Naive thymus-derived CD4-positive, alpha-beta T cell (primary cell): ENCODE data around the gene TSSC4. TPM values are rescaled to one million over a fixed set of nuclear protein-coding genes. Genes with fewer than 3 reads are reported as not detected.

Experiments
- ATAC-seq: fragments of 150-1000 bp; cut with Tn5 transposase; 2 replicates; pipeline ENCODE4 v1.10.0; 2021; ENCODE audit warnings: mild to moderate bottlenecking, moderate library complexity
- CTCF ChIA-PET: fragments of 350-600 bp; sonication (Branson Sonifier 250); formaldehyde crosslinking; loops from one replicate; lab custom pipeline; 2021; ENCODE audit warnings: antibody characterized with exemption; lab: Charles Lee
- POLR2A ChIA-PET: fragments of 350-600 bp; sonication (Branson Sonifier 250); formaldehyde crosslinking; loops from one replicate; lab custom pipeline; 2021; ENCODE audit warnings: antibody characterized with exemption, inconsistent platforms; lab: Charles Lee
- DNase-seq, 9 donors: peaks; one replicate each; pipeline versions ENCODE4 v3.0.0 to v3.0.0-alpha.2; 2020 to 2022; ENCODE audit warnings: mixed read lengths in 1 of 9
- H3K27ac ChIP-seq: one replicate; pipeline ENCODE4 v1.7.0; 2013; ENCODE audit warnings: mild to moderate bottlenecking, low read depth, low read length, moderate library complexity
- H3K27me3 ChIP-seq, 2 donors: one replicate each; pipeline ENCODE4 v1.7.0; 2013; ENCODE audit warnings: low read length in 2 of 2, mild to moderate bottlenecking in 2 of 2, moderate library complexity in 2 of 2; ENCODE audit not compliant: control insufficient read depth in 2 of 2, insufficient read depth in 2 of 2
- H3K36me3 ChIP-seq, 3 experiments: 1 replicate in 2 of 3; 2 replicates in 1 of 3; pipeline ENCODE4 v1.7.0; 2013; ENCODE audit warnings: low read length in 3 of 3, mild to moderate bottlenecking in 3 of 3, moderate library complexity in 1 of 3; ENCODE audit not compliant: insufficient read depth in 3 of 3, control insufficient read depth in 2 of 3
- H3K4me1 ChIP-seq, 2 donors: one replicate each; pipeline ENCODE4 v1.7.0; 2013; ENCODE audit warnings: low read length in 2 of 2, mild to moderate bottlenecking in 2 of 2, moderate library complexity in 1 of 2; ENCODE audit not compliant: control insufficient read depth in 2 of 2, insufficient read depth in 2 of 2
- H3K4me3 ChIP-seq: 2 replicates; pipeline ENCODE4 v1.7.0; 2013; ENCODE audit warnings: mild to moderate bottlenecking, low read length
- H3K9me3 ChIP-seq, 3 experiments: 1 replicate in 2 of 3; 2 replicates in 1 of 3; pipeline ENCODE4 v1.7.0; 2013; ENCODE audit warnings: low read length in 3 of 3; ENCODE audit not compliant: control insufficient read depth in 2 of 3
- H3K27ac Mint-ChIP-seq, 9 donors: one replicate each; pipeline ENCODE4 v1.8.0; 2020 to 2022; ENCODE audit warnings: mixed read lengths in 9 of 9, mild to moderate bottlenecking in 8 of 9, moderate library complexity in 5 of 9, inconsistent platforms in 2 of 9
- H3K27me3 Mint-ChIP-seq, 5 donors: one replicate each; pipeline ENCODE4 v1.8.0; 2021 to 2022; ENCODE audit warnings: mixed read lengths in 5 of 5, mild to moderate bottlenecking in 1 of 5
- H3K36me3 Mint-ChIP-seq, 5 donors: one replicate each; pipeline ENCODE4 v1.8.0; 2020 to 2022; ENCODE audit warnings: mixed read lengths in 5 of 5, mild to moderate bottlenecking in 3 of 5, inconsistent platforms in 1 of 5
- H3K4me1 Mint-ChIP-seq, 7 donors: one replicate each; pipeline ENCODE4 v1.8.0; 2020 to 2022; ENCODE audit warnings: mixed read lengths in 7 of 7, mild to moderate bottlenecking in 3 of 7, inconsistent platforms in 1 of 7
- H3K4me3 Mint-ChIP-seq, 10 donors: one replicate each; pipeline ENCODE4 v1.8.0; 2020 to 2022; ENCODE audit warnings: mild to moderate bottlenecking in 10 of 10, mixed read lengths in 10 of 10, moderate library complexity in 6 of 10, inconsistent platforms in 2 of 10
- H3K9me3 Mint-ChIP-seq, 11 donors: one replicate each; pipeline ENCODE4 v1.8.0; 2020 to 2022; ENCODE audit warnings: mixed read lengths in 11 of 11, mild to moderate bottlenecking in 4 of 11, inconsistent platforms in 1 of 11, moderate library complexity in 1 of 11
- intact Hi-C, 2 donors: fragments of 100-400 bp; cut with micrococcal nuclease; formaldehyde crosslinking; loops; one replicate each; pipeline ENCODE4 v1.15.1; 2023
- polyA plus RNA-seq, 2 donors: library from polyadenylated mRNA; unstranded; fragments of 300-500 nt; fragmentation: Illumina TruSeq; gene quantifications; one replicate each; pipeline ENCODE4 v1.2.3, GENCODE V29; 2021
- total RNA-seq, 6 experiments: library from RNA in 5 of 6; stranded (reverse) in 5 of 6; gene quantifications; 1 replicate in 5 of 6; 2 replicates in 1 of 6; pipeline ENCODE4 v1.2.3 and lab custom pipeline; 2021 to 2026

The TSSC4 gene
- total and polyA plus RNA-seq, 7 experiments from 2014 or later: 43.6 to 83.7 (median 51.7) TPM

DNA sequence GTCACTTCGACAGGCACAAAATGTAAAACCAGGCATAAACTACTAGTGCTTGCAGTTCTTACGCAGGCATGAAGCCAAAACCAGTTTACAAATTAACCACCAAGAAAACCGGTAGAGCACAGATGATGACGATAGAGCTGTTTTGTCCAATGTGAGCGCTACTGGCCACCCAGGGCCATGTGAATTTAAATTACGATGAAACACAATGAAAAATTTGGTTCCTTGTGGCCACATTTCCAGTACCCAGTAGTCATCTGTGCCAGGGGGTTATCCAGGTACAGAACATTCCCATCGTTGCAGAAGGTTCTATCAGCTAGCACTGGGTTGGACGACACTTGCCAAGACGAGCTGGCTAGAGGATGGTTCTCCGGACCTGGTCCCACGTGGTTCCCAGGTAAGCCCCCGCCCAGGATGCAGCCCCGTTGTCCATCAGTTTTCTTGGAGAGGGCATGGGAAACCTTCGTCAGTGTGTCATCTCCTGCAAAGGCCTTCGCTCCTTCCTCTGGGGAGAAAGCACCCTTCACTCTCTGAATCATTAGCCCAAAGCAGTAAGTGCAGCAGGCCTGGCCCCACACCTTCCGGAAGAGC, 24.5 kb upstream of the TSSC4 start:
- ChIA-PET CTCF (no interaction called here), POLR2A (interaction anchor here (0.7 to 3.6 kb wide), 5 partner anchors 9 to 73 kb away, joined by 3 to 21 read pairs (median 3); partner anchors contain the start of gene TSSC4)
- Mint-ChIP-seq H3K4me1 (peaks cover 8 to 30% (median 16%) of the 10 kb centered on the region in 7 donors), H3K27me3 (peaks cover 0 to 10% (median 0%) of the 10 kb centered on the region in 5 donors), H3K36me3 (no peaks in the 10 kb centered on the region), H3K27ac (peak overlapping the region in 4 of 9 donors; percentile 13 to 54 (median 46)), H3K4me3 (peak overlapping the region; percentile 40 to 89 (median 62)), H3K9me3 (no peaks in the 10 kb centered on the region)
- ATAC-seq (no peak), DNase-seq (no peak)
- H3K27ac ChIP-seq: no peak overlapping the region
- peaks cover 19 to 21% of the 10 kb centered on the region in 2 donors for H3K4me1 ChIP-seq
- peaks cover 0 to 8% (median 3%) of the 10 kb centered on the region in 3 experiments for H3K36me3 ChIP-seq
- intact Hi-C loops: loop anchor here (2.0 to 5.0 kb wide), 3 partner anchors 69 to 511 kb away; partner anchors contain the start of gene CDKN1C (in 1 of the 2)
- H3K4me3 ChIP-seq: no peak overlapping the region
- no peaks in the 10 kb centered on the region for H3K27me3 ChIP-seq
- no peaks in the 10 kb centered on the region for H3K9me3 ChIP-seq

GRCh38 chr11:2376751-2377451, 23.6 kb upstream of the TSSC4 start, which contains the start of gene CD81:
TSS of gene CD81 (plus strand) at chr11:2377310. CDS start at chr11:2377550, 240 bp downstream.
- ATAC-seq (peak; percentile 91), DNase-seq (peak; percentile 47 to 79 (median 66))
- H3K4me3 ChIP-seq: peak within 1 kb of the TSS; percentile 83
- peaks cover 0 to 10% (median 0%) of the 10 kb centered on the region in 5 donors for H3K27me3 Mint-ChIP-seq
- CTCF ChIA-PET: interaction anchor here (1.2 kb wide), 1 partner anchor 24 kb away, joined by 4 read pairs; the partner anchor contains the start of gene TSSC4
- intact Hi-C loops: loop anchor here (1.0 to 5.0 kb wide), 5 partner anchors 23 to 510 kb away; partner anchors contain the start of genes TSSC4 (in 2 of the 2), CDKN1C (in 1 of the 2) and TSPAN32 (in 1 of the 2)
- peak within 1 kb of the TSS; percentile 71 to 89 (median 84) for H3K4me3 Mint-ChIP-seq
- peaks cover 13 to 38% (median 17%) of the 10 kb centered on the region in 7 donors for H3K4me1 Mint-ChIP-seq
- no peaks in the 10 kb centered on the region for H3K36me3 Mint-ChIP-seq
- H3K27ac ChIP-seq: peak within 1 kb of the TSS; percentile 89
- no peaks in the 10 kb centered on the region for H3K9me3 Mint-ChIP-seq
- H3K36me3 ChIP-seq: peaks cover 0 to 8% (median 3%) of the 10 kb centered on the region in 3 experiments
- no peaks in the 10 kb centered on the region for H3K9me3 ChIP-seq
- H3K27me3 ChIP-seq: no peaks in the 10 kb centered on the region
- H3K4me1 ChIP-seq: peaks cover 19 to 21% of the 10 kb centered on the region in 2 donors
- peak within 1 kb of the TSS in 7 of 9 donors; percentile 57 to 89 (median 73) for H3K27ac Mint-ChIP-seq
- POLR2A ChIA-PET: interaction anchor here (0.5 to 3.6 kb wide), 5 partner anchors 11 to 76 kb away, joined by 3 to 21 read pairs (median 3); partner anchors contain the start of gene TSSC4

DNA sequence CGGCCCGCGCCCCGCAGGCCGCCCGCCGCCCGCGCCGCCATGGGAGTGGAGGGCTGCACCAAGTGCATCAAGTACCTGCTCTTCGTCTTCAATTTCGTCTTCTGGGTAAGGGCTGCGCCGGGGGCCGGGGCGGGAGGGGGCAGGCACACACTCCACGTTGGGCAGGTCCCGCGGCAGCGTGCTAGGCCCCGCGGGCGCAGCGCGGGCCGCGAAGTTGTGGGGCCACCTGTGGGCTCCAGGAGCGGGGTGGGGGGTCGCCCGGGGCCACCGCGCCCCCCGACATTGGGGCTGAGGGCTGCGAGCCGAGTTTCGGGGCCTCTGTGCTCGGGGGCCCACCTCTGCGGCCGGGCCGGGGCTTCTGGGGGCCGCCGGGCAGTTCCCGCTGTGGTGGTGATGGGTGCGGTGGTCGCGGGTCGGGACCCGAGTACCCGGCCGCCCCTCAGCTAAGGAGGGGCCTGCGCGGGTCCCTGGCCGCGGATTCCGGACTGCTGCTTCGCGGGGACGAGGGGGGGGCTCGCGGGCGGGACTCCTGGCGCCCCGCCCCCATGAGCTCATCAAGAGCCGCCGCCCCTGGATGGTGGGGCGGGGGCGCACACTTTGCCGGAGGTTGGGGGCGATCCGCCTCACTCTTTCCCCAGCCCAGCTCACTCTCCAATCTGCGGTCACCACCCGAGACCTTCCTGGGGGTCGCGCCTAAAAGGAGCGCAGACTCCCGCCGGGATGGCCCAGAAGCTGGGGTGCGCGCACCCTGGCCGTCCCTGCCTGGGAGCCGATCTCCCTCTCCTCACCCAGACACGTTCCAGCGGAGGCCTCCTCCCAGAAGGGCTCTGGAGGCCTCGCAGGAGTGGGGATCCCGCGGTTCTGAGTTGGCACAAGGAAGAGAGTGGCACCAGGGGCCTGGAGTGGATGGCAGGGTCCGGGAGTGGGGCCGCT, 22.8 kb upstream of the TSSC4 start:
- H3K27me3 Mint-ChIP-seq: peaks cover 0 to 7% (median 0%) of the 10 kb centered on the region in 5 donors
- peak overlapping the region; percentile 89 for H3K27ac ChIP-seq
- intact Hi-C loops: loop anchor here (1.0 to 5.0 kb wide), 5 partner anchors 23 to 510 kb away; partner anchors contain the start of genes TSSC4 (in 2 of the 2), CDKN1C (in 1 of the 2) and TSPAN32 (in 1 of the 2)
- H3K4me3 ChIP-seq: peak overlapping the region; percentile 83
- peaks cover 0 to 8% (median 3%) of the 10 kb centered on the region in 3 experiments for H3K36me3 ChIP-seq
- peaks cover 19 to 21% of the 10 kb centered on the region in 2 donors for H3K4me1 ChIP-seq
- ATAC-seq: peak; percentile 54
- peak in 8 of 9 donors; percentile 34 to 73 (median 52) for DNase-seq
- H3K4me1 Mint-ChIP-seq: peaks cover 13 to 44% (median 20%) of the 10 kb centered on the region in 7 donors
- H3K4me3 Mint-ChIP-seq: peak overlapping the region; percentile 71 to 89 (median 84)
- no peaks in the 10 kb centered on the region for H3K9me3 Mint-ChIP-seq
- POLR2A ChIA-PET: interaction anchor here (0.6 to 3.6 kb wide), 8 partner anchors 10 to 138 kb away, joined by 3 to 21 read pairs (median 3); partner anchors contain the start of gene TSSC4
- peak overlapping the region in 7 of 9 donors; percentile 57 to 89 (median 81) for H3K27ac Mint-ChIP-seq
- no peaks in the 10 kb centered on the region for H3K27me3 ChIP-seq
- CTCF ChIA-PET: interaction anchor here (1.0 to 1.2 kb wide), 4 partner anchors 10 to 73 kb away, joined by 3 to 4 read pairs (median 3); partner anchors contain the start of gene TSSC4
- H3K9me3 ChIP-seq: no peaks in the 10 kb centered on the region
- no peaks in the 10 kb centered on the region for H3K36me3 Mint-ChIP-seq

- intact Hi-C loops: loop anchor here (5.0 kb wide), 2 partner anchors 71 to 509 kb away; partner anchors contain the start of gene CDKN1C (in 1 of the 2)
- H3K4me1 Mint-ChIP-seq: peaks cover 17 to 50% (median 23%) of the 10 kb centered on the region in 7 donors
Observed at GRCh38 chr11:2378527-2379210, 21.9 kb upstream of the TSSC4 start.

DNA sequence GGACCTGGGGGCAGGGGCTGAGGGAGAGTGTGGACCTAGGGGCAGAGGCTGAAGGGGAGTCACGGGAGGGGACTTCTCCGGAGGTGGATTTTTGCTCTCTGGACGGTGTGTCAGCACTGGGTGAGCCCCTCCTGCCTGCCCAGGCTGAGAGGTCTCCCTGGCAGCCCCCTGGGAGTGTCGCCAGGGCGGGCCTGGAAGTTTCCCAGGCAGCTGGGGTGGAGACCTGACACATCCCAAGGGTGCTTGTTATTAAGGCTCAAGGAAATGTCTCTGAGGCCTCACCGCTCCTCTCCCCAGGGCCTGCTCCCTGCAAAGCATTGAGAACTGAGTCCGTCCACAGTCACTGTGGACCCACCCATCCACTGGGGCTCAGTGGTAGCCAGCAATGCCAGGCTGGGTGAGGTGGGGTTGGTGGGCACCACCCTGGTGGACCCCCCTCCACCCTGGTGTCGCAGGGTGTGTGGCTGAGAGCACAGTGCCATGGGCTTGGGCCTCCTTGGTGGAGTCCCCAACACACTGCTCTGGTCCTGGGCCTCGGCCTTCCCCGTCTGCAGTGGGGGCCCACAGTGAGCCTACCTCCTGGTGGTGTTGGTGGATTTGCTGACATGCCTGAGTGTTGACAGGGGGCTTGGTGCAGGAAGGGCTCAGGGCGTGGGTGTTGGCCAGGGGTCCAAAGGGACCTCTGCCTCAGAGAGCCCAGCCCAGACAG, 20.9 kb upstream of the TSSC4 start:
- no peaks in the 10 kb centered on the region for H3K9me3 Mint-ChIP-seq
- H3K4me3 Mint-ChIP-seq: peak overlapping the region in 8 of 10 donors; percentile 8 to 89 (median 40)
- H3K4me1 ChIP-seq: peaks cover 20 to 32% of the 10 kb centered on the region in 2 donors
- no peaks in the 10 kb centered on the region for H3K27me3 Mint-ChIP-seq
- no peaks in the 10 kb centered on the region for H3K27me3 ChIP-seq
- H3K27ac Mint-ChIP-seq: peak overlapping the region in 4 of 9 donors; percentile 4 to 57 (median 34)
- intact Hi-C loops: loop anchor here (5.0 kb wide), 2 partner anchors 72 to 508 kb away; partner anchors contain the start of gene CDKN1C (in 1 of the 2)
- POLR2A ChIA-PET: no interaction called here
- H3K9me3 ChIP-seq: no peaks in the 10 kb centered on the region
- CTCF ChIA-PET: no interaction called here
- H3K4me3 ChIP-seq: no peak overlapping the region
- ATAC-seq (no peak), DNase-seq (no peak)
- H3K4me1 Mint-ChIP-seq: peaks cover 22 to 57% (median 29%) of the 10 kb centered on the region in 7 donors
- no peak overlapping the region for H3K27ac ChIP-seq
- peaks cover 0 to 10% (median 3%) of the 10 kb centered on the region in 3 experiments for H3K36me3 ChIP-seq
- H3K36me3 Mint-ChIP-seq: no peaks in the 10 kb centered on the region

More at GRCh38 chr11:2378527-2379210, 21.9 kb upstream of the TSSC4 start:
- POLR2A ChIA-PET: interaction anchor here (0.6 to 3.6 kb wide), 4 partner anchors 9 to 78 kb away, joined by 3 to 21 read pairs (median 4); partner anchors contain the start of gene TSSC4
- Histone ChIP-seq H3K4me3 (peak overlapping the region; percentile 83), H3K9me3 (no peaks in the 10 kb centered on the region), H3K27me3 (no peaks in the 10 kb centered on the region), H3K4me1 (peaks cover 19 to 28% of the 10 kb centered on the region in 2 donors), H3K36me3 (peaks cover 0 to 8% (median 3%) of the 10 kb centered on the region in 3 experiments), H3K27ac (peak overlapping the region; percentile 89)
- peak overlapping the region; percentile 71 to 89 (median 84) for H3K4me3 Mint-ChIP-seq
- ATAC-seq (no peak), DNase-seq (no peak)
- CTCF ChIA-PET: interaction anchor here (1.0 kb wide), 3 partner anchors 9 to 74 kb away, joined by 3 read pairs; no protein-coding TSS in a partner anchor
- peak overlapping the region in 8 of 9 donors; percentile 57 to 89 (median 78) for H3K27ac Mint-ChIP-seq
- no peaks in the 10 kb centered on the region for H3K36me3 Mint-ChIP-seq
- no peaks in the 10 kb centered on the region for H3K9me3 Mint-ChIP-seq
- peaks cover 0 to 4% (median 0%) of the 10 kb centered on the region in 5 donors for H3K27me3 Mint-ChIP-seq
